OCI-M2 (cell line): ENCODE measurements around the gene CNOT3.
"Not testable (repeated sequence)": the region's sequence is repeated elsewhere in the genome, so short reads cannot be mapped to it uniquely, and the experiment has no call there.

Experiments used
- DNase-seq: peaks from one replicate; lab custom pipeline; 2025; ENCODE audit not compliant: unreplicated experiment; lab: John Stamatoyannopoulos, UW

Gene CNOT3

GRCh38 chr19:54191011-54191810, 53.6 kb downstream of the CNOT3 start, which contains the start of gene TSEN34:
Gene TSEN34 (plus strand): TSS chr19:54191308. CDS start chr19:54191365, 57 bp downstream.
- peak; percentile 81 for DNase-seq

GRCh38 chr19:54191811-54192453, 54.4 kb downstream of the CNOT3 start:
- DNase-seq, result no peak

GRCh38 chr19:54193011-54193410, 55.4 kb downstream of the CNOT3 start:
- no peak for DNase-seq

GRCh38 chr19:54194463-54194862, 56.9 kb downstream of the CNOT3 start:
- not testable (repeated sequence) for DNase-seq

- DNase-seq, result no peak
Measured at GRCh38 chr19:54196536-54196935, 59.0 kb downstream of the CNOT3 start.

- DNase-seq, result no peak
Measured at GRCh38 chr19:54197121-54197520, 59.6 kb downstream of the CNOT3 start.

GRCh38 chr19:54199401-54199800, 61.8 kb downstream of the CNOT3 start:
- DNase-seq, result no peak

GRCh38 chr19:54201172-54201701, 63.7 kb downstream of the CNOT3 start:
- DNase-seq, result no peak

- no peak for DNase-seq
Measured at GRCh38 chr19:54201980-54202379, 64.4 kb downstream of the CNOT3 start.

- DNase-seq, result no peak
Measured at GRCh38 chr19:54203151-54203611, 65.6 kb downstream of the CNOT3 start.

- DNase-seq, result no peak
Measured at GRCh38 chr19:54204767-54205468, 67.4 kb downstream of the CNOT3 start.
